Mammary epithelial cell (primary cell): ENCODE data around the gene KIRREL3.

Experiments
- EZH2 ChIP-seq: IDR thresholded peaks from 2 replicates; pipeline ENCODE4 v1.6.1; 2012; ENCODE audit warnings: low read length, inconsistent platforms, borderline replicate concordance
- TF ChIP-seq, protein P1 (sequence below), 2 donors: IDR thresholded peaks in 1 of 2; conservative IDR thresholded peaks in 1 of 2; 2 replicates each; pipeline ENCODE4 v1.5.1; 2011 to 2012; ENCODE audit warnings: inconsistent platforms in 2 of 2, low read length in 2 of 2, mild to moderate bottlenecking in 2 of 2, control low read depth in 1 of 2, low read depth in 1 of 2; ENCODE audit not compliant: insufficient read depth in 1 of 2; ENCODE audit errors: extremely low read depth in 1 of 2

DNA sequence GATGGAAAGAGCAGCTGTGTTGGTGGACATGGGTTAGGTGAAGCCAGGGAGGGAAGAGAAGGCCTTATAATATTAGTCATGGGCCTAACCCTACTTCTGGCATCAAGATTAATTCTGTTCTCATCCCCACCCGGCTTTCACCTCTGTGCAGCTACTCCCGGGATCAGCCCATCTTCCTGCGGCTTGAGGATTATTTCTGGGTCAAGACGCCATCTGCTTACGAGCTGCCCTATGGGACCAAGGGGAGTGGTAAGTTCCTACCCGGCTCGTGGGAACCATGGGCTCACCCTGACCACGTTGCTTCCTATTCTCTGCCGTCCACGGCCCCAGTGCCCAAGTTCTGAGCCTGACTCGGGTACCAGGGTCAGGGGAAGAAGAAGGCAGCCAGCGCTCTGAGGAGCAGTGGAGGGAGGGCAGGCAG lies 593.5 kb downstream of the KIRREL3 start:
- no peak for TF ChIP-seq EZH2
- TF ChIP-seq, protein P1, sequence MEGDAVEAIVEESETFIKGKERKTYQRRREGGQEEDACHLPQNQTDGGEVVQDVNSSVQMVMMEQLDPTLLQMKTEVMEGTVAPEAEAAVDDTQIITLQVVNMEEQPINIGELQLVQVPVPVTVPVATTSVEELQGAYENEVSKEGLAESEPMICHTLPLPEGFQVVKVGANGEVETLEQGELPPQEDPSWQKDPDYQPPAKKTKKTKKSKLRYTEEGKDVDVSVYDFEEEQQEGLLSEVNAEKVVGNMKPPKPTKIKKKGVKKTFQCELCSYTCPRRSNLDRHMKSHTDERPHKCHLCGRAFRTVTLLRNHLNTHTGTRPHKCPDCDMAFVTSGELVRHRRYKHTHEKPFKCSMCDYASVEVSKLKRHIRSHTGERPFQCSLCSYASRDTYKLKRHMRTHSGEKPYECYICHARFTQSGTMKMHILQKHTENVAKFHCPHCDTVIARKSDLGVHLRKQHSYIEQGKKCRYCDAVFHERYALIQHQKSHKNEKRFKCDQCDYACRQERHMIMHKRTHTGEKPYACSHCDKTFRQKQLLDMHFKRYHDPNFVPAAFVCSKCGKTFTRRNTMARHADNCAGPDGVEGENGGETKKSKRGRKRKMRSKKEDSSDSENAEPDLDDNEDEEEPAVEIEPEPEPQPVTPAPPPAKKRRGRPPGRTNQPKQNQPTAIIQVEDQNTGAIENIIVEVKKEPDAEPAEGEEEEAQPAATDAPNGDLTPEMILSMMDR (conservative IDR thresholded peaks at IDR 0.05 in 1 of 2, IDR thresholded peaks at IDR 0.05 in 1 of 2; ENCODE audit: extremely low read depth in 1 of 2, insufficient read depth in 1 of 2, low read depth in 1 of 2, low read length in 2 of 2) = no peak
